GM19463 (cell line): ENCODE results near the gene FBXO2.

Source experiments
- ATAC-seq: cut with Tn5 transposase; IDR thresholded peaks from one replicate; pipeline ENCODE4 v1.9.1; 2021; ENCODE audit warnings: mild to moderate bottlenecking, moderate library complexity; ENCODE audit not compliant: unreplicated experiment

Gene FBXO2, protein sequence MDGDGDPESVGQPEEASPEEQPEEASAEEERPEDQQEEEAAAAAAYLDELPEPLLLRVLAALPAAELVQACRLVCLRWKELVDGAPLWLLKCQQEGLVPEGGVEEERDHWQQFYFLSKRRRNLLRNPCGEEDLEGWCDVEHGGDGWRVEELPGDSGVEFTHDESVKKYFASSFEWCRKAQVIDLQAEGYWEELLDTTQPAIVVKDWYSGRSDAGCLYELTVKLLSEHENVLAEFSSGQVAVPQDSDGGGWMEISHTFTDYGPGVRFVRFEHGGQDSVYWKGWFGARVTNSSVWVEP

DNA sequence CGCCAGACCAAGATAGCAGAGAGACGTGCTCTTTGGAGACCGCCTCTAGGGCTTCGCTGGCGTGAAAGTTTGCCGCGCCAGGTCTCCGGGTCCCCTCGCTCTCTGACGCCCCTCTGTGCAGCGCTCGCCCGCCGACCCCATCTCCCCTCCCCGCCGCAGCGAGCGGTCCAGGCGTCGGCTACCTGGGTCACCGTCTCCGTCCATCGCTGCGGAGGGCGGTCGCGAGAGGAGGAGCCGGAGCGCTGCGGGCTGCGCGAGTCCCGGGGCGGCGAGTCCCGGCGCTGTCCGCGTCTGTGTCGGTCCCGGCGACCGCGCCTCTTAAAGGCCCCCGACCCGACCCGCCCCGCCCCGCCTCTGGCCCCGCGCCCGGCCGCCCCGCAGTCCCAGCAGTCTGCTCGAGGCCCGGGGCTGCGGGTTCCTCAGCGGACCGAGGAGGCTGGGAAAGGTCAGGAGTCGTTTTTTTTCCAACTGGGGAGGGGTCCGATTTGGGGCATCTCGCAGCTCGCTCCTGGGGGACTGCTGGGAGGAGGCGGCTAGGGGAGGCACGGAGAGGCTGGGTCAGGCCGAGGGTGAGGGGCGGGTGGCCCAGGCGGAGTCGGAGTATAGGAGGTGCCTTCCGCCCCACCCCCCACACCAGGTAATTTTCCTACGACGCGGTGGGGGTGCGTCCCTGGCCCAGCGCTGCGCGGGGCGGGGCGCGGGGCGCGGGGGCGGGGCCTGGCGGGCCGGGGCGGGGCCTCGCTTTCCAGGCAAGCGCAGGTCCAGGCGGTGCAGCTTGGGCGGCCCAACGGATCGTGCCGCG lies at the start of gene FBXO2, which contains the start of gene FBXO44:
FBXO2 (minus strand) TSS at position 293 of the 802 bp plus-strand sequence; CDS start at position 204, 89 bp downstream.
FBXO44 (plus strand) TSS at position 741 of the 802 bp plus-strand sequence. CDS start 959 bp downstream, outside the sequence.
- peak; percentile 73 for ATAC-seq

DNA sequence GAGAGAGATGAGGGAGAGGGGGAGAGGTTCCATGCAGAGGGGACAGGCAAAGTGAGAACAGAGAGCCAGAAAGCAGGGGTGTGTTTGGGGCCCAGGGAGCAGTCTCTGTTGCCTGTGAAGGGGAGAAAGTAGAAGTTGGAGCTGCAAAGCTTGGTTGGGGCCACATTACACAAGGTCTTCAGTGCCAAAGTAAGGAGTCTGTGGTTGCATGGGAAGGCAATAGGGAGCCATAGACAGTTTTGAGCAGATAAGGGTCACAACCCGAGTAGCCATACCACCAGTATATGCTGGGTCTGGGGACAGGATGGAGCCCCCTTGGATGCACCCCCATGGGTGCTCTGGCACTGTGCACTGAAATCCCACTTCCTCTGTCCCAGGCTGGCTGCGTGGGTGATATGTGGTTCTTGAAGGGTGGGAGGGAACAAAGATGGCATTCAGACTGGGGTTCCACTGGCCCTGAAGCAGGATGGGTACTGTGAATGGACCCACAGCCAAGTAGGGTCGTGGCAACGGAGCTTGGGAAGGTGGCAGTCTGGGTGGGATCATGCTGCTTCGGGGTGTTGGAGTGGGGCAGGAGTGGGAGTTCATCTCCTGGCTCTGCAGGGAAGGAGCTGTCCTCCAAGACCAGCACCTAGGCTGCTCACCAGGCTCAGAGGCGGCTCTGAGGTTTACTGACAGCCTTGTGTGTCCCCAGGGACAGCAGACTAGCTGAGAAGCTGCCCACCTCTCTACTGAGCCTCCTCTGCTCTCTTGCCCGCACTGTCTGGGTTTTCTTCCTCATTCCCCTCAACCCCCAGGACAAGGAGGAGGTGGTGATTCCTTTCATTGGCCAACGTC lies 49.3 kb upstream of the FBXO2 start:
- ATAC-seq: no peak

DNA sequence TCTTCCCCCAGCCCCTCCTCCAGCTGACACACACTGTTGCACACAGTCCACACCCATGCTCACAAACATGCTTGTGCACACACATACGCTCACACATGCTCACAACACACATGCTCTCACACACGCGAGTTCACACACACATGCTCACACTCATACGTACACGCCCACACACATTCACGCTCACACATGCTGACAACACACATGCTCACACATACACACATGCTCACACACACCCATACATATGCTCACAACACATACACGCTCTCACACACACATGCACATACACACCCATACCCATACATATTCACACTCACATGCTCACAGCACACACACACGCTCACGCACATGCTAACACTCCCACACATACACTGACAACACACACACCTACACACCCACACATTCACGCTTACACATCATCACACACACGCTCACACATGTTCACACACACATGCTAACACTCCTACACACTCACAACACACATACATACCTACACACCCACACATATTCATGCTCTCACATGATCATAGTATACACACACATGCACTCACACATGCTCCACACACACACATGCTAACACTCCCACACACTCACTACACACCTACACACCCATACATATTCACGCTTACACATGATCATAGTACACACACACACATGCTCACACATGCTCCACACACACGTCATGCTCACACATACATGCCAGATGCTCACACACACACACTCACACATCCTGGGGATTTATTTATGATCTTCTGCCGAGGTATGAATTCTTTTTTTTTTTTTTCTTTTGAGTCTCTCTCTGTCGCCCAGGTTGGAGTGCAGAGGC lies 48.0 kb upstream of the FBXO2 start:
- ATAC-seq: no peak

DNA sequence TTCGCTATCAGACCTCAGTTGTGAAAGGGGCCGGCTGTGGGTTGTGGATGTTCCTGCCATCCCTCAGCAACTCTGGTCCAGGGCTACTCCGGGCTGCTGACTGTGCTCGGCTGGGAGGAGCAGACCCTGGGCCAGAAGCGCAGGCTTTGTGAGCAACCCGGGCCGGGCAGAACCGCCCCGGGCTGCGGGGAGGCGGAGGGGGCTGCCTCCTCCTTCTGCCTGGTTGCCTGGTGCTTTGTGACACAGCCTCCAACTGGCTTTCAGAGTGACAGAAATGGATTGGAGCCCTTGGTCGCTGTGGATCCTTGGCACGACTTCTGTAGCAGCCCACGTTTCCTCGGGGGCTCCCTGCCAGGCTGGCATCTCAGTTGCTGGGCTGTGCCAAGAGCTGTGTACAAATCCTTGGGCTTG lies 47.3 kb upstream of the FBXO2 start:
- ATAC-seq: no peak

DNA sequence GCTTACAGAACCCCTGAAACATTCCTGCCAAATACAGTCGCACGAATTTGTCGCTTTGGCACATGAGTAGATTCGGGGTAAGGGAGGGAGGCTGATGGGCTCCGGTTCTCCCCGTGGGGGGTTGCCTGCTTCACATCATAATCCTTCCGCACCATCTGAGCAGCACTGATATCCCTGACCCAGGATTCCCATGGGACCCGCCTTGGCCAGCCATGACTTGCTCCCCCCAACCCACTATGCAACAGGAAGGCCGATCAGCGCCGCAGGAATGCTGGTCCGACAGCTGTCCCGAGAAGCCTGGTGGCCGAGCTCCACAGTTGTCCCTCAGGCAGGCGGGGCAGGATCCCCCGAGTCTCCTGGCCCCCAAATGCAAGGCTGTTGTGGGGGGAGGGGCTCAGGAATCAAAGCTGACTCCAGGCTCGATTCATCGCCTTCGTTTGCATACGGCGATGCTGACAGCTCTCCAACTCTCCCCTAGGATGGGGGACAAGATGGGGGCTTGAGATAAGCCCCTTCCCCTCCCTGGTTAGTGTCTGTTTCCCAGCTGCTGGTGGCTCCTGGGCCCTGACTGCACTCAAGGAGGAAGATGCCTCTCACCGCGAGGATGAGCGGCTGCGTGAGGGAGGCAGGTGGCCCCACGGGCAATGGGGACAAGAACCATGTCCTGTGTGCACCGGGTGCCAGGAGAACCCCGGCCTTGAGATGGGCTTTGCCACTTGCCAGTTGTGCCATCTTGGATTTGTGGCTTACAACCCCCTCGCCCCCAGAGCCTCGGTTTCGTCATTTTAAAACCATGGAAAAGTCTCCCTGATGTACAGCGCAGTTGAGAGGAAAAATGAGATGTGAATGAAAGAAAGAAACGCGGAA lies 46.6 kb upstream of the FBXO2 start:
- ATAC-seq: no peak

DNA sequence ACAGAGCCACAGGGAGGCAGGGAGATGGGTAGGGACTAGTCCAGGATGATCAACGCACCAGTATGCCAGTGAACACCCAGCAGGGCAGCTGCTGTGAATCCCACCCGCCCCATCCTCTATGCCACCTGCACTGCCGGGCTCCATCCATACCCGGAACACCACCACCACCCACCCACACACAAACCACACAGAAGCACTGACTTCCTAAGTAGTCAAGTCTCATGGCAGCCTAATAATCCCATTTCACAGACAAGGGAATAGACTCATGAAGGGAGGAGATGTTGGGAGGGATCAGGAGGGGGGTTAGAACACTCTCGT lies 43.6 kb upstream of the FBXO2 start:
- no peak for ATAC-seq

DNA sequence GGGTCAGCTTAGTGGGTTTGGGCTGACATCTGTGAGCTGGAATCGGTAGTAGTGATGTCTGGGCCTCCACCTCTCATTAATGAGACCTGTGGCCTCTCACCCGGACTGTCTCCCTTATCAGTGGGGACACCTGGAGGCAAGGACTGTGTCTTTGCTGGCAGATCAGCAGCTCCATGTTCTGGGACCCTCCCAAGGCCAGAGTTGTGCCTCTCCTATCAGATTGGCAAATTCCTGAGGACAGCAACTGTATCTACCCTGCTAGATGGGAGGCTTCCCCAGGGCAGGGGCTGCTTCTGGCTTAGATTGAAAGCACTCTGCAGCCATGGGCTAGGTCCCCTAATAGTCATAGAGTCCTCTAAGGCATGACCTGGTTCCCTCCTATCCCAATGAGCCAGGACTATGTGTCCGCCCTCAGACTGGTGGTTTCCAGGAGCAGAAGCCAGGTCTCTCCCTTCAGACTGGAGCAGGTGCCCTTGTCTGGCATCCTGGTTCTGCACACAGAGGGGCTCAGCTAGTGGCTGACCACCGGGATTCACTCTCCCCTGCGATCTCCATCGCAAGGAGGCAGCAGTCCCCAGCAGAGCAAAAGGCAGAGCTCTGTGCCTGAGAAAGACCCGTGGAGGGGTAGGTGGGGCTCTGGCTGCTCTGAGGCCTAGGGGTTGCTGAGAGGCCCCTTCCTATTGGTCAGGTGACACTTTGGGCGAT lies 43.1 kb upstream of the FBXO2 start:
- ATAC-seq: no peak

DNA sequence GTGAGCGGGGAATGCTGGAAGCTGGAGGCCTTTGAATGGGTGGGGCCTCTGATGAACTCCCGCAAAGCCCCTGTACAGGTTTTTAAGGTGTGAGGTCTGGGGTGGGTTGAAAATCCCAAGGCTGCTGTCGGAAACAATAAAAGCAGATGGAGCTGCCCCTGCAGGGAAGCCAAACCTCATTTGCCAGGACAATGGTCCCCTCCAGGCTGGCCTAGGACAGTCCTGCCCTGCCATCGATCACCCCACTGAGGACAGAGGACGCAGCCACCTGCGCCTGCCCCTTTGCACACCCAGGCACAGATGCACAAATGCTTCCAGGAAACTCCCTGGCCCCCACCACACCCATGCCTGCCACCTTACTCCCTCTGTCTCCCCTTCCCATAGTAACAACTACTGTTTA lies 41.6 kb upstream of the FBXO2 start:
- no peak for ATAC-seq

DNA sequence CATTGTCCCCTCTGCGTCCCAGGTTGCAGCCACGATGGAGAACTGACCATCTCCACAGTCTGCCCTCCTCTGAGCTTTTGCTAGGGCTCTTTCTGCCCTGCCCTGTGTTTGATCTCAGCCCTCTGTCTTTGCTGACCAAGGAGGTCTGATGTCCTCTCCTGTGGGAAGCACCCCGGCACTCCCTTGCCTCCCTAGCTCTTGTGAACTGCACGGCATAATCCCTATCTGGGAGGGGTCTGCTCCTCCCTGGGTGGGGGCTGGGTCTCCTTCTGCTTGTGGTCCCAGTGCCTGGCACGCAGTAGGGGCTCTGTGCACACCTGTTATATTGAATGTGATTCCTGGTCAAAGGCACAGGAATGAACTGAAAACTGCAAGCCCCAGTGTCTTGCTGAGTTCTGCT lies 39.7 kb upstream of the FBXO2 start:
- ATAC-seq: no peak

DNA sequence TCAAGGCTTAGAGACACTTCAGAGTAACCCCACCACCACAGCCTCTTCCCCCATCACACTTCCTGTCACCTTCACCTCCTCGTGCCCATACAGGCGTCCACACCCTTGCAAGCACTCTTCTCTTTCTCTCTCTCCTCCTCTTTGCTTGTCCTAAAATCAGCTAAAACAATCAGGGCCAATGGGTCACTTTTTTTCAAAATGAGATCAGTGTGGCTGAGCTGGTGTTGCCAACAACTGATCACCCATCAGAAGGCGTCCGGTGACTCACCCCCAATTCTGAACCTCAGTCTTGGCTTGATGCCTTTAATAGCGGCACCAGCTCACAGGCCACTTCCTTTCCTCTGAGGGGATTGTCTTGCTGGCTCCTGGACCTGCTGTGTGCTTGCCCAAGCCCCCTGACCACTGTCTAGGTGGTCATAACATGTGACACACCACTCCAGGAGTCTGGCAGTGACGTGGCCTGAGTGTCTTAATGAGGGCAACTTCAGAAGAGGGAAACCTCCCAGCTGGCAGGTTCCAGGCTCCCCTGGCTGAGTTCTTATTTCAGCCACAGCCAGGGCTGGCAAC lies 38.9 kb upstream of the FBXO2 start:
- ATAC-seq: no peak

DNA sequence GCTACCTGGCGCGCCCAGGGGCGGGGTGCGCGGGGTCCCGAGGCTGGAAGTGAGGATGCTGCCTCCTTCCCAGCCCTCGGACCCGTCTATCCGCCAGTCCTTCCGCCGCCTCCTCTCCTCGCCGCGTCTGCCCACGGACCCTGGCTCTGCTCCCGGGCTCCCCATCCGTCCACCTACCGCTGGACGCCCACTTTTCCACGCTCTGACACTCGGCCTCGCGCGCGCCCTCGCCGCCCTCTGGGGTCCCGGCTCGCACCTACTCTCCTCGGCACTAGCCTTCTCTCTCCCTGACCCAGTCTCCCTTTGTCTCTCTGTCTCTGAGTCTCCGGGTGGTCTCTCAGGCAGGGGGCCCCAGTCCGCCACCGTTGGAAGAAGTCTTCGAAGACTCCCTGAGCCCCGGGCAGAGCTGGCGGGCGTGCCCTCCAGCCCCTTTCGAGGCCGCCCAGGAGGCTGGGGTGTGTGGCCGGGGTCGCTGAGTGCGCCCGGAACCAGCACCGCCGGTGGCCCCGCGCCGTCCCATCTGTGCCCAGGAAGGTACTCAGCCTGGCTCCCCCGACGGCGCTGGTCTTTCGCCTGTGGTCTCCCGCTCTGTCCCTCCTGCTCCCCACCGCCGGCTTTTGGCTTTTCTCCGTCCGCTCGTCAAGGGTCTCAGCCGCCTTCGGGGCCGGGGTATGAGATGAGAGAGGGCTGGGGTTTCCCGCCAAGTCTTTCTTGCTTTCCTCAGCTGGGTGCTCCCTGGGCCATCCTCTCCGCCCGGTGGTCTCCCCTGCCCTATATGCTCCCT lies 37.9 kb upstream of the FBXO2 start:
- ATAC-seq: no peak

DNA sequence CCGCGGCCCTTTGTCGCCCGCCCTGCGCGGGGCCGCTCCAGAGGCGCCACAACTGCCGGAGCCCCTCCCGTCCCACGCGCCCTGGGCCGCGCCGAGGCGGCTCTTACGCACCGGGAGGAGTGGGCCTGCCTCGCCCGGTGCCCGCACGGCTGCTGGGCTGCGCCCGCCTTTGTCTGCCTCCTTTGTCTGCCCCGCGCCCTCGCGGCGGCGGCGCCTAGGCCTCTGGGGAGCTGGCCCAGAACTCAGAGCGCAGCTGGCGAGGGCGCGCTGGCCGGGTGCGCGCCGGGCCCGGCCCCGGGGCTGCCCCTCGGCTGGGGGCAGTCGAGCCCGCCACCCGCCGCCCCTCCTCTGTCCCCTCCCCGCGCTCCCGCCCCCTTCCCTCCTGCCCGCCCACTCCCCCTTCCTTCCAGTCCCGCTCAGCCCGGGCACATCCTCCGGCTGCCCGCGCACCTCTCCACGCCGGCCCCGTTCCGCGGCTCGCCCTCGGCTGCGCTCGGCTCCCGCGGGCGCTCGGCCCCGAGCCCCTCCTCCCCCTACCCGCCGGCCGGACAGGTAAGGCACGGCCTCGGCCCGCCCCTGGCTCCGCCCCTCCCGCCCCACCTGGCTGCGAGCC lies 37.2 kb upstream of the FBXO2 start, which contains the start of gene DRAXIN:
DRAXIN (plus strand) TSS at position 409 of the 613 bp plus-strand sequence. CDS start 14,549 bp downstream, outside the sequence.
- ATAC-seq: no peak

DNA sequence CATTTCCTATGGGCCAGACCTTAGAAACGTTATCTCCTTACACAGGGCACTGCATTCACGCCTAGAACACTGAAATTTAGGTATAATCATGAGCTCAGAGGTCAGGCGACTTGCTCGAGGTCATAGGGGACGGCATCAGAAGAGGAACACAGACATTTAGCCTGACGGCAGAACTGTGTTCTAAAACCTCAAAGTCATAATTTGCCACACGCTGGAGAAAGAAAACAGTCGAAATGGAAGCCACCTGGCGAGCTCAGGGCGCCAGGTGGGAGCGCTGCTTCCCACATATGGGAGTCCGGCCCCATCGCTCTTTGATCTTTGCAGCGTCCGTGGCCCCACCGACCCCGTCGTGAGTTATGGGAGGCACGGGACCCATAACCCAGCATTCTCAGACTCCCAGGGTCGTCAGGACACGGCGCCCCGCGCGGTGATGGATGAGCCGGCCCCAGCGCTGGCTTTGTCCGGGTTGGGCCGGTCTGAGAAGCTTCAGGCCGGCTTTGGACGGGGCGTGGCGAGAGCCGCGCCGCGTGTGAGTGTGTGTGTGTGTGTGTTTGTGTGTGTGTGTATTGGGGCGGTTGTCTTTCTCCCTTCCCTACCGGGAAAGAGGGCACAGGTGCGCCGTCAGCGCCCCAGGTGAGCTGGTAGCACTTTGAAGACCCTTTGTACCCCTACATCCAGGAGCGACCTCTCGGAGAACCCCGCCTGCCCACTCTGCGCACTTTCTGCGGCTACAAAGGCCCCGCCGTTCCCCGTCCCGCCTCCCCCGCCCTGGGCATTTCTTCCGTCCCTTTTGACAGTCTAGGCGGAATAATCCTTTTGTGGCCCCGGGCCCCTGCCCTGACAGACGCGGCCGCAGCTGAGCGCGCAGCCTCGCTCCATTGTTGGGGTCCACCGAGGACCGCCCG lies 36.4 kb upstream of the FBXO2 start:
- no peak for ATAC-seq

DNA sequence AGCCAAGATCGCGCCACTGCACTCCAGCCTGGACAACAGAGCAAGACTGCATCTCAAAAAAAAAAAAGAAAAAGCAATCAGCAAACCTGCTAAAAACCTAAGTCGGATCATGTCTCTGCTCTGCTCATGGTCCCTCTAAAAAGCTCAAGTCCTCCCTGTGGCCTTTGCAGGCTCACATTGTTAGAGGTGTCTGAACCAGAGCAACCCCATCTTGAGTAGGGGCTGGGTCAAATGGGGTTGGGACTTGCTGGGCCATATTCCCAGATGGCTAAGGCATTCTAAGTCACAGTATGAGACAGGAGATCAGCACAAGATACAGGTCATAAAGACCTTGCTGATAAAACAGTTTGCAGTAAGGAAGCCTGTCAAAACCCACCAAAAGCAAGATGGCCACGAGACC lies 34.3 kb upstream of the FBXO2 start:
- no peak for ATAC-seq

DNA sequence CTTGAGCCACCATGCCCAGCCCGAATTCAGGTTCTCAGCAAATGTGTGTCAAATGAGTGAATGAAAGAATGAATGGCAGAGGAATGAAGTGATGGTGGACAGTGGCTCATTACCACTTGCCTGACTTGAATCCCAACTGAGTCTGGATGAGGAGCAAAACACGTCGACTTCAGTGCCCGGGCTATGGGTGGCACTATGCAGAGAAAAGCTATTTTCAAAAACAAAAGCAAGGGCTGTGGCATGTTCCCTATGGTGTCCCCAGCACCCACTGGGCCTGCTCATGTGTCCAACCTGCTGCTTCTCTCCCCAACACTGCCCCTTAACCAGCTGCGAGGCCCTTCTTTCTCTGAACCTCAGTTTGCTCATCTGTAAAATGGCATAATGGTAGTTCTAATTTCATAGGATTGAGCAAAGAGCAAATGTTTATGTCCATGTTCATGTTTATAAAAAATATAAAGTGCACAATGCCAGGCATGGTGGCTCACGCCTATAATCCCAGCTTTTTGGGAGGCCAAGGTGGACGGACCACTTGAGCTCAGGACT lies 31.1 kb upstream of the FBXO2 start:
- no peak for ATAC-seq

DNA sequence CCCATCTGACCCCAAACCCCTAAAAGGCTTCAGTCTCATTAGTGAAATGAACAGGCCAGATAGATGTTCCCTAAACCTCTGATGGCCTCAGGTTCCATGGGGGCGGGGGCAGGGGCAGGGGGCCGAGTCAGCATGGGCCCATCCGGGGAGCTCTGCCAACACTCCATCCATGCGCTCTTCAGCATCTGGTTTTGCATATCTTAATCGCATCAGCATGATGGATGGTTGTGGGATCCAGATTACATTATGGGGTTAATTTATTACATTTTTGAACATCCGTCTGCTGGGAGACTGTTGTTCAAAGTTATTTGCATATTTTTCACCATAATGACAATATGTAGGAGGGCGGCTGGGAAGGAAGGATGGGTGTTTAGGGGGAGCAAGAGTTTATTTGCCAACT lies 29.8 kb upstream of the FBXO2 start:
- no peak for ATAC-seq
